H9 (cell line): ENCODE data around the gene AGTPBP1. TPM values are rescaled to one million over a fixed set of nuclear protein-coding genes. Genes with fewer than 3 reads are reported as not detected.

ENCODE experiments used
- DNase-seq: peaks from one replicate; pipeline ENCODE4 v3.0.0-alpha.2; 2017
- H2AFZ ChIP-seq: one replicate; pipeline ENCODE4 v1.6.1; 2013; ENCODE audit warnings: mild to moderate bottlenecking, low read length, control low read depth, moderate library complexity
- H2AK5ac ChIP-seq: 2 replicates; pipeline ENCODE4 v1.6.1; 2013; ENCODE audit warnings: low read length, control low read depth, mixed read lengths; ENCODE audit not compliant: insufficient read length
- H2BK120ac ChIP-seq: one replicate; pipeline ENCODE4 v1.6.1; 2013; ENCODE audit warnings: low read depth, mild to moderate bottlenecking, low read length, control low read depth, inconsistent platforms; ENCODE audit not compliant: poor library complexity, severe bottlenecking
- H2BK12ac ChIP-seq: 2 replicates; pipeline ENCODE4 v1.6.1; 2013; ENCODE audit warnings: low read length, control low read depth, mixed read lengths, low read depth; ENCODE audit not compliant: insufficient read length
- H2BK15ac ChIP-seq: 2 replicates; pipeline ENCODE4 v1.6.1; 2013; ENCODE audit warnings: low read depth, low read length, control low read depth
- H2BK20ac ChIP-seq: one replicate; pipeline ENCODE4 v1.6.1; 2013; ENCODE audit warnings: low read depth, mild to moderate bottlenecking, low read length, control low read depth, inconsistent platforms; ENCODE audit not compliant: poor library complexity, severe bottlenecking
- H2BK5ac ChIP-seq: 2 replicates; pipeline ENCODE4 v1.6.1; 2013; ENCODE audit warnings: low read length, control low read depth, mixed read lengths; ENCODE audit not compliant: insufficient read length
- H3K14ac ChIP-seq: 2 replicates; pipeline ENCODE4 v1.6.1; 2013; ENCODE audit warnings: low read length, control low read depth; ENCODE audit not compliant: insufficient read depth
- H3K18ac ChIP-seq: 2 replicates; pipeline ENCODE4 v1.6.1; 2013; ENCODE audit warnings: low read depth, mild to moderate bottlenecking, mixed read lengths, low read length, control low read depth; ENCODE audit not compliant: insufficient read length
- H3K23ac ChIP-seq: 2 replicates; pipeline ENCODE4 v1.6.1; 2013; ENCODE audit warnings: low read length, control low read depth, mixed read lengths, low read depth; ENCODE audit not compliant: insufficient read length
- H3K23me2 ChIP-seq: 2 replicates; pipeline ENCODE4 v1.6.1; 2013; ENCODE audit warnings: low read depth, mild to moderate bottlenecking, mixed read lengths, low read length, control low read depth; ENCODE audit not compliant: insufficient read length, poor library complexity, severe bottlenecking
- H3K27ac ChIP-seq: 2 replicates; pipeline ENCODE4 v1.5.1; 2013; ENCODE audit warnings: low read length, control low read depth, mixed read lengths, low read depth; ENCODE audit not compliant: insufficient read length
- H3K27me3 ChIP-seq: 2 replicates; pipeline ENCODE4 v1.6.1; 2013; ENCODE audit warnings: low read length, control low read depth, inconsistent platforms; ENCODE audit not compliant: insufficient read depth
- H3K4ac ChIP-seq: 2 replicates; pipeline ENCODE4 v1.6.1; 2013; ENCODE audit warnings: low read depth, mild to moderate bottlenecking, control low read depth, inconsistent platforms, low read length, moderate library complexity
- H3K4me1 ChIP-seq: 2 replicates; pipeline ENCODE4 v1.6.1; 2013; ENCODE audit warnings: low read length, control low read depth, inconsistent platforms; ENCODE audit not compliant: insufficient read depth
- H3K4me2 ChIP-seq: 2 replicates; pipeline ENCODE4 v1.6.1; 2013; ENCODE audit warnings: low read length, control low read depth, mixed read lengths; ENCODE audit not compliant: insufficient read length, insufficient read depth
- H3K56ac ChIP-seq: 2 replicates; pipeline ENCODE4 v1.6.1; 2013; ENCODE audit warnings: low read depth, mild to moderate bottlenecking, mixed read lengths, low read length, control low read depth; ENCODE audit not compliant: insufficient read length
- H3K79me1 ChIP-seq: 2 replicates; pipeline ENCODE4 v1.6.1; 2013; ENCODE audit warnings: low read depth, mild to moderate bottlenecking, moderate library complexity, low read length, control low read depth, inconsistent platforms; ENCODE audit not compliant: insufficient read depth, poor library complexity, severe bottlenecking
- H3K79me2 ChIP-seq: 2 replicates; pipeline ENCODE4 v1.6.1; 2013; ENCODE audit warnings: low read length, control low read depth, inconsistent platforms; ENCODE audit not compliant: insufficient read depth
- H3K9ac ChIP-seq: 2 replicates; pipeline ENCODE4 v1.6.1; 2013; ENCODE audit warnings: low read length, control low read depth, mixed read lengths; ENCODE audit not compliant: insufficient read length; ENCODE audit errors: extremely low read depth
- H3K9me3 ChIP-seq: one replicate; pipeline ENCODE4 v1.6.1; 2013; ENCODE audit warnings: low read depth, low read length, inconsistent platforms; ENCODE audit not compliant: control insufficient read depth
- H3T11ph ChIP-seq: one replicate; pipeline ENCODE4 v1.6.1; 2013; ENCODE audit warnings: mild to moderate bottlenecking, low read length, control low read depth, inconsistent platforms
- H4K20me1 ChIP-seq: one replicate; pipeline ENCODE4 v1.6.1; 2013; ENCODE audit not compliant: control insufficient read depth, insufficient read length, insufficient read depth
- H4K5ac ChIP-seq: 2 replicates; pipeline ENCODE4 v1.6.1; 2013; ENCODE audit warnings: low read depth, mild to moderate bottlenecking, mixed read lengths, low read length, control low read depth; ENCODE audit not compliant: insufficient read length
- H4K8ac ChIP-seq: replicated peaks from 2 replicates; pipeline ENCODE4 v1.6.1; 2013; ENCODE audit warnings: low read length, control low read depth, mixed read lengths, low read depth; ENCODE audit not compliant: insufficient read length
- H4K91ac ChIP-seq: 2 replicates; pipeline ENCODE4 v1.6.1; 2013; ENCODE audit warnings: low read depth, mild to moderate bottlenecking, moderate library complexity, mixed read lengths, low read length, control low read depth; ENCODE audit not compliant: insufficient read length
- H3K27ac Mint-ChIP-seq, 3 experiments: 2 replicates in 2 of 3; 3 replicates in 1 of 3; pipeline ENCODE4 v1.8.0; 2020 to 2021; ENCODE audit warnings: mixed read lengths in 3 of 3, mild to moderate bottlenecking in 1 of 3, moderate library complexity in 1 of 3
- H3K27me3 Mint-ChIP-seq: 2 replicates; pipeline ENCODE4 v1.8.0; 2021; ENCODE audit warnings: low read depth, mild to moderate bottlenecking, moderate library complexity, mixed read lengths
- H3K36me3 Mint-ChIP-seq, 3 experiments: 2 replicates in 2 of 3; 3 replicates in 1 of 3; pipeline ENCODE4 v1.8.0; 2020 to 2021; ENCODE audit warnings: low read depth in 3 of 3, mixed read lengths in 3 of 3; ENCODE audit not compliant: insufficient read depth in 1 of 3
- H3K4me1 Mint-ChIP-seq, 2 experiments: 2 replicates each; pipeline ENCODE4 v1.8.0; 2020; ENCODE audit warnings: mixed read lengths in 2 of 2
- H3K4me3 Mint-ChIP-seq, 2 experiments: 2 replicates in 1 of 2; 3 replicates in 1 of 2; pipeline ENCODE4 v1.8.0; 2020 to 2021; ENCODE audit warnings: mild to moderate bottlenecking in 2 of 2, mixed read lengths in 2 of 2, moderate library complexity in 1 of 2
- H3K9me3 Mint-ChIP-seq, 2 experiments: 2 replicates in 1 of 2; 3 replicates in 1 of 2; pipeline ENCODE4 v1.8.0; 2020; ENCODE audit warnings: mild to moderate bottlenecking in 2 of 2, mixed read lengths in 2 of 2, moderate library complexity in 1 of 2
- WGBS: extraction: QIAGEN DNeasy Blood & Tissue Kit; methylation state at CpG from one replicate; pipeline ENCODE4 v1.1.7; 2013; ENCODE audit warnings: missing lambda C conversion rate, low lambda C conversion rate, mixed read lengths; ENCODE audit not compliant: insufficient read length; ENCODE audit errors: extremely low coverage; 5-methylcytosine and 5-hydroxymethylcytosine counted together
- total RNA-seq: library from RNA; stranded (reverse); gene quantifications from 2 replicates; pipeline ENCODE4 v1.2.1, GENCODE V29; 2021
- TF ChIP-seq, protein P1 (sequence below): fragments of 200-600 bp; sonication (generic); conservative IDR thresholded peaks from 3 replicates; pipeline ENCODE4 v1.8.0; 2021; ENCODE audit warnings: antibody characterized with exemption, mild to moderate bottlenecking

Gene AGTPBP1
- total RNA-seq, 1 experiment from 2014 or later = 53.1 TPM

DNA sequence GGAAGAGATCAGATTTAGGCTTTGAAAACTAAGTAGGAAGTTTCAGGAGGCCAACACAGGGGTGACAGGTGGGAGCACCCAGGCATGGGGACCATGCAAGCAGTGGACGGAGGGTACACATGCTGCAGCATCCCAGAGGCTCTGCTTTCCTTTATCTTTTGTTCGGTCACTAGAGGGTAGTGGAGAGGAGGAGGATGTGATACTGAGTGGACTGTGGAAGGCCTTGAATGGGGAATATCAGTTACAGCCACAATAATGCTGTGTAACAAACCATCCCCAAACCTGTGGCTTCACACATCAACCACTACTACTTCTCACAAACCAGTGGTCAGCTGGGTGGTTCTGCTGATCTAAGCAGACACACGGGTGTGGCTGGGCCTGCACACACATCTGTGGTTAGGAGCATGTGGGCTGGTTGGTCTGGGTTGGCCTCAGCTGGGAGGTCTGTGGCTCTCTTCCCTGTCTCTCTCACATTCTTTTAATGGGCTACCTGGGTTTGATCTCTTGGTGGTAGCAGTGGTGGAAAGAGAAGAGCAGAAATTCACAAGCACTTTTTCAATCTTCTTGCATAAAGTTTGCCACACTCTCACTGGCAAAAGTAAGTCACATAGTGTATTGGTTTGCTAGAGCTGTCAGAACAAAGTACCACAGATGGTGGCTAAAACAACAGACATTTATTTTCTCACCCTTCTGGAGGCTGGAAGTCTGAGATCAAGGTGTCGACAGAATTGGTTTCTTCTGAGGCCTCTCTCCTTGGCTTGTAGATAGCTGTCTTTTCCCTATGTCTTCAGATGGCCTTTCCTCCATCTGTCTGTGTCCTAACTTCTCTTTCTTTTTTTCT is 238.7 kb downstream of the AGTPBP1 start:
- H2BK15ac ChIP-seq = no peak overlapping the region
- H3T11ph ChIP-seq = no peak overlapping the region
- no peak overlapping the region for H3K56ac ChIP-seq
- H3K23ac ChIP-seq = no peak overlapping the region
- DNase-seq = no peak
- H3K79me2 ChIP-seq = no peaks in the 10 kb centered on the region
- H4K91ac ChIP-seq = no peak overlapping the region
- H2BK12ac ChIP-seq = no peak overlapping the region
- H3K4me1 Mint-ChIP-seq = peaks cover 0 to 1% of the 10 kb centered on the region in 2 experiments; a peak in 2 of 4 replicates
- no peak overlapping the region for H2BK120ac ChIP-seq
- H3K79me1 ChIP-seq = no peaks in the 10 kb centered on the region
- H3K23me2 ChIP-seq = no peaks in the 10 kb centered on the region
- H3K36me3 Mint-ChIP-seq = peaks cover 0 to 5% (median 2%) of the 10 kb centered on the region in 3 experiments; a peak in 2 of 7 replicates
- H3K27me3 ChIP-seq = no peaks in the 10 kb centered on the region
- no peak overlapping the region for H3K4me3 Mint-ChIP-seq
- no peaks in the 10 kb centered on the region for H3K4me1 ChIP-seq
- H2AFZ ChIP-seq = no peak overlapping the region
- no peak overlapping the region for H3K4ac ChIP-seq
- peaks cover 6% of the 10 kb centered on the region for H3K9me3 ChIP-seq
- peaks cover 7 to 10% of the 10 kb centered on the region in 2 experiments; a peak in 4 of 5 replicates for H3K9me3 Mint-ChIP-seq
- H4K5ac ChIP-seq = no peak overlapping the region
- H3K4me2 ChIP-seq = no peak overlapping the region
- no peak overlapping the region for H3K14ac ChIP-seq
- no peak overlapping the region for H3K18ac ChIP-seq
- TF ChIP-seq, protein P1, sequence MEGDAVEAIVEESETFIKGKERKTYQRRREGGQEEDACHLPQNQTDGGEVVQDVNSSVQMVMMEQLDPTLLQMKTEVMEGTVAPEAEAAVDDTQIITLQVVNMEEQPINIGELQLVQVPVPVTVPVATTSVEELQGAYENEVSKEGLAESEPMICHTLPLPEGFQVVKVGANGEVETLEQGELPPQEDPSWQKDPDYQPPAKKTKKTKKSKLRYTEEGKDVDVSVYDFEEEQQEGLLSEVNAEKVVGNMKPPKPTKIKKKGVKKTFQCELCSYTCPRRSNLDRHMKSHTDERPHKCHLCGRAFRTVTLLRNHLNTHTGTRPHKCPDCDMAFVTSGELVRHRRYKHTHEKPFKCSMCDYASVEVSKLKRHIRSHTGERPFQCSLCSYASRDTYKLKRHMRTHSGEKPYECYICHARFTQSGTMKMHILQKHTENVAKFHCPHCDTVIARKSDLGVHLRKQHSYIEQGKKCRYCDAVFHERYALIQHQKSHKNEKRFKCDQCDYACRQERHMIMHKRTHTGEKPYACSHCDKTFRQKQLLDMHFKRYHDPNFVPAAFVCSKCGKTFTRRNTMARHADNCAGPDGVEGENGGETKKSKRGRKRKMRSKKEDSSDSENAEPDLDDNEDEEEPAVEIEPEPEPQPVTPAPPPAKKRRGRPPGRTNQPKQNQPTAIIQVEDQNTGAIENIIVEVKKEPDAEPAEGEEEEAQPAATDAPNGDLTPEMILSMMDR = no peak
- H4K8ac ChIP-seq = no peak overlapping the region
- no peak overlapping the region for H3K27ac Mint-ChIP-seq
- no peaks in the 10 kb centered on the region for H4K20me1 ChIP-seq
- no peak overlapping the region for H2BK20ac ChIP-seq
- H3K27ac ChIP-seq = no peak overlapping the region
- WGBS = no CpG with 5 or more reads among the region's 4 CpGs
- no peaks in the 10 kb centered on the region; the same call in 1 of the 2 replicates for H3K27me3 Mint-ChIP-seq
- no peak overlapping the region for H2BK5ac ChIP-seq
- no peak overlapping the region for H3K9ac ChIP-seq
- H2AK5ac ChIP-seq = no peak overlapping the region
